ENCODE results near the gene HYAL1.

The HYAL1 gene

DNA sequence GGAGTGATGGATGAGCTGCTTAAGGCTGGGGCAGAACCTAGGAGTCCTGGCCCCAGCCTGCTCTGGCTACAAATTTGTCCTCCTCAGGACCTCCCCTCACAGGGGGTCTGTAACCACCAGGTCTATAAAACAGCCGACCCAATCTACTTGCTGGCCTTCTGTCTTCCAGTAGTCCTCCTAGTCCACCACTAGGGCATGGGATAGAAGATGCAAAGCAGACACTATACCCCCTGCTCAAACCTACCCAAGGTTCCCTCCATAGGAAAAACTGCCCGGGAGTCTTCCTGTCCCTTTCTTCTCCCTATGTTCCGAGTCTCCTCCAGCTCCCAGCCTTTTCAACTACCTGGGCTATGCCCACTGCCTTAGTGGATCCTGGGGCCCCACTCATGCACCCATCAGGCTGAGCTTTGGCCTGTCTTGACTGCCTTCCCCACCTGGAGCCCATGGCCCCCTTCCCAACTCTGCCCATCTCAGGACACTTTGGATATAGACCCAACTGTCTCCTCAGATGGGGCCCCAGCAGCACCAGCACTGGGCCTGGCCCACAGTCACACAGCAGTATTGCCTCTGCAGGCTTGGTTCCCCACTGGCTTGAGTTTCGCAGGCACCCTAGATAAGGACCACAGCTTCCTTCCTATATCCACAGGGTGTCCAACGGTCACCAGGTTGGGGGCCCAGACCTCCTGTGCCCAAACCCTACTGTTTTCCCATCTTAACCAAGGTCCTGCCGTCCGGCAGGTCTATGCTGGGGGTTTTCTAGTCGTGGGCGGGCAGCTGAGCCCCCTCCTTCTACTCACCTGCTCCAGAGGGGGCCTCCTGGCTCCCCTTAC is 5.3 kb downstream of the HYAL1 start:
- TF ChIP-seq ZNF274 (IDR thresholded peaks at IDR 0.05; ENCODE audit: low read depth, low read length): no peak
- H3K4me3 ChIP-seq (ENCODE audit: low read length): peak overlapping the region; percentile 69; the same call in 1 of the 2 replicates

DNA sequence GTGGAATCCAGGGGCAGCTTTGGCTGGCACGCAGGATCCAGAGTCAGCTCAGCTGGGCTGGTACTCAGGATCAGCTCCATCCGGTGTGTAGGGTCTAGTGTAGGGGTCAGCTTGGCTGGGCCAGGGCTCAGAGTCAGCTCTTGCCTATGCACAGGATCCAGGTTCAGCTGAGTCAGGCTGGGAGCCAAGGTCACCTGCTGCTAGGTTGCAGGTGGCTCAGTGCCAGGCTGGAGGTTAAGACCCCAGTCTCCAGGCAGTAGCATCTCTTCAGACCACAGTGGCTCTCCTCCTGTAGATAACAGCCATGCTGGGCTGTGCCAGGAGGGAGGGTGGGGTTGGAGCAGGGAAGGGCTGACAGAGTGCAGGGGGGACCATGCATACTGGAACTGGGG is 6.0 kb downstream of the HYAL1 start:
- TF ChIP-seq ZNF274 (IDR thresholded peaks at IDR 0.05; ENCODE audit: low read depth, low read length): no peak
- H3K4me3 ChIP-seq (ENCODE audit: low read length): no peak overlapping the region

DNA sequence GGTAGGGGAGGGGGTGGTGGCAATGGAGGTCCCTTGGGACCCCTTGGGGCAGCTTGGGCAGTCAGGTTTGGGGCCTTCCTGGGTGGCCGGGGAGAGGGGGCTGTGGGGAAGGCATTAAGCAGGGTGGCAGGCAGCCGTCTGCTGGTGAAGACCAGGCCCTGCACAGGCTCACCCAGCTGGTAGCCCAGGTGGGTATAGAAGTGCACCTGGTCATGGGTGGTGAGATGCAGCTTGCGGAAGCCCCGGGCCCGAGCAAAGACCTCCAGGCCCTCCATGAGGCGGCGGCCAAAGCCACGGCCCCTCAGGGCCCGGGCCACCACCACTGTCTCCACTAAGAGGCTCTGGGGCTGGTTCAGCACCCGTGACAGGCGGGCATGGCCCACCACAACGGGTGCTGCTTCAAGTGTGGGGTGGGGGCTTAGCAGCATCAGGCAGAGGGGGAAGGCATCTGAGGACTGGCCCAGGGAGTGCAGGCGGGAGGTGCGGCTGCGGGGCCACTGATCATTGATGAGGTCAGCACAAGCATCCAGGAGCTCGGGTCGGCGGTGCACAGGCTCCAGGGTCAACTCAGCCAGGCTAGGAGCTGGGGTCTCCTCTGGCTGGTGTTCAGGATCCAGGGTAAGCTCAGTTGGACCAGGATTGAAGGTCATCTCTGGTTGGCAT is 6.5 kb downstream of the HYAL1 start:
- no peak for TF ChIP-seq ZNF274 (IDR thresholded peaks at IDR 0.05; ENCODE audit: low read depth, low read length)
- no peak overlapping the region for H3K4me3 ChIP-seq (ENCODE audit: low read length)

DNA sequence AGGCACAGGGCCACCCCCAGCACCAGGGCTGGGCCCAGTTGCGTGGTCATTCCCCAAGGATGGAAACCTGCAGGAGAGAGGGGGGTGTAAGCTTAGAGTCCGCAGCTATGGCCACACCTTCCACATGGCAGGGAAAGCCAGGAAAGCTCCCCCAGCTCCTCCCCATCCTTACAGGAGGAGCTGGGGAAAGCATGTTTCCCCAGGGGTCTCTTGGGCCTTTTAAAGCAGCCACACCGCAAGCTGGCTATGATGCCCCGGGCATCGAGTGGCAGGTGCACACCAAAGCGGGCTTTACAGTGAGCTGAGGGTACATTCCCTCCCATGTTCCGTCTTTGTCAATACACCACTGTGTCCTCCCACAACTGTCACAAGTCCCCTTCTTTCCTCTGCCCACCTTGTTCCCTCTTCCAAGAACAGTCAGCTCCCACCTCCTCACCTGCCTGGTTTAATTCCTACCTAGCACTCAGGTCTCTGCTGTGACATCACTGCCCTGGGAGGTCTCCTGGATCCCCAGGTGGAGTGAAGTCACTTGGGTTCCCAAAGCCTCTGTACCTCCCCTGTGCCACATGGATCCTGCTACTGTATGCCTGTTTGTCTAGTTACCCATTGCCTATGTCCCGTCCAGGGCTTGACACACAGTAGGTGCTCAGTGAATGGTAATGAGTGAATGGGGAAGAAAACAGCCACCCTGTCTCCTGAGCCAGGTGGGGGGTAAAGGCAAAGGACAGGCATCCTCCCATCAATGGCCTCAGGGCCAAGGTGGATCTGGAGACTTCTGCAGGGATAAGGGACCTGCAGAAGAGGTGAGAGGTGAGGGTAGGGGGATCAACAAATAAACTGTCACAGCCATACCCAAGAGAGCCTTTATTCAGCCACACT is 7.6 kb downstream of the HYAL1 start:
- no peak for TF ChIP-seq ZNF274 (IDR thresholded peaks at IDR 0.05; ENCODE audit: low read depth, low read length)
- H3K4me3 ChIP-seq (ENCODE audit: low read length): no peak overlapping the region

DNA sequence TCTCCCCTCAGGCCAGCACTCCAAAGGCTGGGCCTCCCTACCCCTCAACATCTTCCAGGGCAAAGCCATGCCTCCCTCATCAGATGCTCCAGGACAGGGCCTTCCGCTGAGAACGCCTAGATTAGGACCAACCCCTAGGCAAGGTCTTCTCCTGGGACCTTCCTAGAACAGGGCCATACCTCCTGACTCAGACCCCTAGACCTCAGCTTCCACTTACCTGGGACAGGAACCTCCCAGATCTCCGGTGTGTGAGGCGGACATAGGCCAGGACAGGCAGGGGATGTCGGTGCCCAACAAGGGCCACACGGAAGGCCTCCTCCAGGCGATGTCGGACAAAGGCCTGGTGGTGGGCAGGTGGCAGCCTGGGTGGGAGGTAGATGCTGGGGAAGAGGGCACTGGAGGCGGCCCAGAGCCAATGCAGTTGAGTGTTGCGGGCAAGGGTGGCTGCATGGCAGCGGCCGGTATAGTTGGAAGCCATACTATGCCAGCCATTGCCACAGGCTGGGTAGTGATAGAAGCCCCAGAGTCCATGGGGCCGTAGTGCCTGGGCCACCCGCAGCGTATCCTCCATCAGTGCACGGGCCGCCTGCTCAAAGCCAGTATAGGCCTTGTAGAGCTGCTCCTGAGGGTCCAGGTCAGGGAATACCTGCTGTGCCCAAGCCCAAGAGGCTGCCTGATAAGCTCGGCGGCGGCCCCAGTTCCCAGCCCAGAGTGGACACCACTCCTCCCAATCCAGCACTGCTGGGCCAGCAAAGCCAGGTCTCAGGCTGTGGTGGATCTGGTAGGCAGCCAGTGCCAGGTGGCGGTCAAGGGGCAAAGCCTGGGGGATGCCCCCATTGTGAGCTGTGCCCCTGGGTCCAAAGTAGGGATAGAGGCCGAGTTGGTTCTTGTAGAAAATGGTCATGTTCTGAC is 8.6 kb downstream of the HYAL1 start:
- no peak overlapping the region for H3K4me3 ChIP-seq (ENCODE audit: low read length)
- no peak for TF ChIP-seq ZNF274 (IDR thresholded peaks at IDR 0.05; ENCODE audit: low read depth, low read length)

DNA sequence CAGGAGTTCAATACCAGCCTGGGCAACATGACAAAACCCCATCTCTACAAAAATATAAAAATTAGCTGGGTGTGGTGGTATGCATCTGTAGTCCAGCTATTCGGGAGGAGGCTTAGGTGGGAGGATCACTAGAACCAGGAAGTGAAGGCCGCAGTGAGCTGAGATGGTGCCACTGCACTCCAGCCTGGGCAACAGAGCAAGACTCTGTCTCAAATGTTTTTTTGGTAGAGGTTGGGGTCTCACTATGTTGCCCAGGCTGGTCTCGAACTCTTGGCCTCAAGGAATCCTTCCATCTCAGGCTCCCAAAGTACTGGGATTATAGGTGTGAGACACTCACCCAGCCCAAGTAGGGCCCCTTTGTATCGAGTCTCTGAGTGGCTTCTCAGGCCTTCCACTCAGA is 9.3 kb downstream of the HYAL1 start:
- no peak overlapping the region for H3K4me3 ChIP-seq (ENCODE audit: low read length)
- no peak for TF ChIP-seq ZNF274 (IDR thresholded peaks at IDR 0.05; ENCODE audit: low read depth, low read length)

DNA sequence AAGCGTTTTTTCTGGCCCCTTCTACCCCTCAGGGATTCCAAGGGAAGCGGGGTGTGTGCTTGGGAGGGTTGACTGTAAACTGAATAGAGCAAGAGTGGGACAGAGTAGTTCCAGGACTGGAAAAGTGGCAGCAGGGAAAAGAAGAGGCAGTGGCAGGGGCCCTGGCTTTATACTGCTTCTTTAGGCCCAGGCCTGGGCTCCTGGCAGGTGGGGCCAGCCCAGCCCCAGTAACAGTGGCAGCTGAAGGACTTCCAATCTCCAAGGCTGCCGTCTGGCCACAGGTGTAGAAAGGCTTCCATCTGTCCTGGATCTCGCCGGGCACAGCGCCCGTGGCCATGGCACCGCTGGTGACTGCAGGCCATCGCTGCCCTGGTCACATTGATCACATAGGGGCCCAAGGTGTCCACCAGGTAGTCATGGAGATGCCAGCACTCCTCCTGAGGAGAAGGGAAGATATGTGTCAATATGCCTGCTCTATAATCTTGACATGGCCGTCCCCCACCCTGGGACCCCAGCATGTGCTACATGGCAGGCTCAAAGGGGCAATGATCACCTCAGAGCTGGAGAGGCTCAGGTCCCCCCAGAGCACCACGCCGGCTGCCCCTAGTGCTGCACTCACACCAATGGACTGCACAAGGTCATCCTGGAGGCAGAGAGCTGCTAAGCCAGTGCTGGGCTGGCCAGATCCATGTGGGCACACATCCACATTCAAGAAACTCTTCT is 10.1 kb downstream of the HYAL1 start:
- H3K4me3 ChIP-seq (ENCODE audit: low read length): no peak overlapping the region; the same call in 1 of the 2 replicates
- no peak for TF ChIP-seq ZNF274 (IDR thresholded peaks at IDR 0.05; ENCODE audit: low read depth, low read length)

DNA sequence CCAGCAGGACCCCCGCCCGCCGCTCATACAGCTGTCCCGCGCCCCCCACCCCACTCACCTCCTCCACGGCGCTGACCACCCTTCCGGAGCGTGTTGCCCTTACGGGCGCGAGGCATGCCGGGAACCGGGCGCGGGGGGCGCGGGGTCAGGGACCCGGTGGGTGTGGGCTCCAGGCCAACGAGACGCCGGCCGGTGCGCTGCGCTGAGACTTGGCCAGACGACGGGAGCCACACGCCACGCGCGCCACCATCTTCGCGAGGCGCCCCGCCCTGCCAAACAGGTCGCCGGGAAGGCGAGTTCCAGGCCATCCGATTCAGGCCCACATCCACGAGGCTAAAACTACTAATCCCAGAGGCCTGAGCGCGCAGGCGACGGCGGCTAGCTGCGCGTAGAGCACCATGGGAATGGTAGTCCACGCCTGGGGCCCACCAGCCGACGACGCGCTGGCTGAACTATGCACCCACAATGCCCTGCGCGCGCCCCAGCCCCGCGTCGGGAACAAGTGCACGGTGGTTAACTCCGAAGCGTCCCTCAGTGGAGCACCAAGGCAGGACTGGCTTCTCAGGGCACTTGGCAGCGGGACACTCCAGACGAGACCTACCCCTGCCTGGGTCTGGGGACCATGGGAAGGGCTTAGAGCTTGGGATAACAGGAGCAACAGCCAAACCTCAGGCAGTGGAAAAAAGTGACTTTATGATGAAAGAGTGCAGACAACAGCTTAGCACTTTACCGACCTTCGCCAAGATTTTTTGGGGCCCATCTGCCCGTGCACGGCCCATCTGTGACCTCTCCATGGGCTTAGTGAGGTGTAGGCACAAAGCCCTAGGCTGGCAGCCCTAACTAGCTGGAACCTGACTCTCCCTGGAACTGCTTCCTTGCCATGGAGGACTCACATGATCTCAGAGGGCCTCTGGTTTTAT is 11.0 kb downstream of the HYAL1 start, which contains the start of gene IFRD2:
Gene IFRD2 (minus strand): TSS at position 271 of the 920 bp plus-strand sequence. CDS start 155 bp downstream, at position 116.
- H3K4me3 ChIP-seq (ENCODE audit: low read length): peak within 1 kb of the TSS; percentile 94
- TF ChIP-seq ZNF274 (IDR thresholded peaks at IDR 0.05; ENCODE audit: low read depth, low read length): no peak

DNA sequence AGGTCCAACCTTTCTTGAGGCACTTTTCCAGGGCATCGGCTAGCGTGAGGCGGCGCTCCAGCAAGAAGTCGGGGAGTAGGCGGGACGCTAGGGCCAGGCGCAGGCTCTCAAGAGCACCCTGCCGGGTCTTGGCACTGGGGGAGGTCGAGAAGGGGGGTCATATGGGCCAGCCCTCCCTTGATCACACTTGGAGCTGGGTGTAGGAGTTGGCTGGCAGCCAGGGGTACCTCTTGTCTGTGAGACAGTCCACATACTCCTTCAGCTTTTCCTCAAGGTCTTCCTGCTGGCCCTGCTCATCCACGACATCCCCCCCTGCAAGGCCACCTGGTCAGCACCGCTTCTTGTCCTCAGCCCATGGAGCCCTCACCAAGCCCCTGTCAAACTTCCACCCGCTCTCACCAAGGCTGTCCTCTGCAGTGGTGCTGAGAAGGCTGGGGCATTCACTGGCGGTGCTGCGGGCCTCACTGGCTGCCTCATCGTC is 13.2 kb downstream of the HYAL1 start:
- no peak overlapping the region for H3K4me3 ChIP-seq (ENCODE audit: low read length)

DNA sequence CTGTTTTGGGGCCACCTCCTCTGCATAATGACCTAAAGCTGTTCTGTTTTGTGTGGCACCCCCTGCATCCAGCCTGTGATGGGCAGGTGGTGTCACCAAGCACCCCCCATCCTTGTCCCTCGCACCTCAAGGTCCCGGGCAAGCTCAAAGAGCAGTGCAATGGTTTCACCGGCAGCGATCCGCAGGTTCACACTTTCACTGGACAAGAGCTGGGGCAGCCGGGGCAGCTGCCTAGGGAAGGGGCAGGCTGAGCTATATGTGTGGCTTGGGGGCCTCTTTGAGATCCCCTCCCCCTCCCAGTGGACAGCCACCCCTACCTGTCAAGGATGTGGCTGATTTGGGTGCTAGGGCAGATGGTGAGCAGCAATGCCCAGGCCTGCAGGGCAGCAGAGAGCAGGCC is 14.2 kb downstream of the HYAL1 start:
- TF ChIP-seq ZNF274 (IDR thresholded peaks at IDR 0.05; ENCODE audit: low read depth, low read length): no peak
- no peak overlapping the region for H3K4me3 ChIP-seq (ENCODE audit: low read length)

More for the DNA sequence above, 13.2 kb downstream of the HYAL1 start:
- no peak for TF ChIP-seq ZNF274 (IDR thresholded peaks at IDR 0.05; ENCODE audit: low read depth, low read length)

DNA sequence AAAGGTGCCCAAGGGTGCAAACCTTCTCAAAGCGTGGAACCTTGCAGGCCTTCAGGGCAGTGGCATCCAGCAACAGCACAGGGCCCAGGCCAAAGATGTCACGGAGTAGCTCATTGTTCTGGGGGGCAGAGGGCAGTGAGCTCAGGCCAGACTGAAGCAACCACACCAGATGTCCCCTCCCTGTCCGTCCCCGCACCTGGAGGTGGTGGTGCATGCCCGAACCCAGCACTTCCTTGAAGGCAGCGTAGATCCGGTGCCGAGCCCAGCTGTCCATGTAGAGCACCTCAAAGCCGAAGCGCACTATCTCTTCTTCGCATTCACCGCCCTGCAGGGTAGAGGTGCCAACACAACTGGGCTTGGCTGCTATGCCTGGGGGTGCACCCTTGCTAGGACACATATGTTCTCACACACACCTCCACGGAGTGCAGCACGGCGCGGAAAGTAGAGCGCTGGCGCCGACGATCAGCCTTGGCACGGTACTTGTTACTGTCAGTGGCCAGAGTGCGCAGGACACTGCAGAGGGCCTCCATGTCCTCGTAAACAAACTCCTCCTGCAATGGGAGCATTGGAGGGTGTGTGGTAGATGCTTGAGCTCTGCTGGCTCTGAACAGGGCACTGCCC is 14.9 kb downstream of the HYAL1 start:
- H3K4me3 ChIP-seq (ENCODE audit: low read length): no peak overlapping the region
- TF ChIP-seq ZNF274 (IDR thresholded peaks at IDR 0.05; ENCODE audit: low read depth, low read length): no peak

All from GM08714 (cell line).